ENCODE measurements around the gene ITGAE. TPM values are rescaled to one million over a fixed set of nuclear protein-coding genes. Genes with fewer than 3 reads are reported as not detected.

The ITGAE gene
- total RNA-seq, 1 experiment from 2014 or later = 45.8 TPM

DNA sequence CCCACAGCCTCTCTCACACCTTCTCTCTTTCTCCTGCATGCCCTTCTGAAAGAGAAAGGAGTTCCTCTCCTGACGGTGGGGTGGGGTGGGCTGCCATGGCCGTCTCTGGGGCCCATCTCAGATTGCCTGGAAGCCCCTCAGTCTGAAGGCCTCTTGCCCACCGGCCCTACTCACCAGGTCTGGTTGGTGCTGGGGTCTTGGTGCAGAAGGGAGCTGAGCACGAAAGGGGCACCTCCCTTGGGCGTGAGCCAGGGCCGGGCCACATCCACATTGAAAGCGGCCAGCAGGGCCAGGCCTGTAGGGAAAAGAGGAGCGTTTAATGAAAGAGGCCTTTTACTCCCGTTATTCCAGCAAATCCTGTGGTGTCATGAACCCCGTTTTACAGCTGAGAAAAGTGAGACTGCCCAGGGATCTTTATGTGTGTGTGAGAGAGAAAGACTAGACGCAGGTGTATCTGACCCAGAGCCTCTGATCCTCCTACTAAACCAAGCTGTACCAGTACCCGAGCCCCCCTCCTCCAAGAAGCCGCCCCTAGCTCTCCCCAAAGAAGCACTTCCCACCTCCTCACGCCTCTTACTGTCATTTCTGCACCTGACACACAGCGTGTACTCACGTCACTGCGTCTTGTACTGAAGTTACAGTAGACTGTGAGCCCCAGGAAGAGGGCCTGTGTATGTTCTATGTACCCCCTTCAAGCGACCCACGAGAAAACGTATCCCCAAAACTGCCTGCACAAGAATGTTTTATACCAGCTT lies 23.4 kb downstream of the ITGAE start:
- in situ Hi-C loops (cut with HindIII; ENCODE audit: low pct_unique_long_range_greater_than_20kb, low sequenced_read_pairs) = no loop called here
- DNase-seq (ENCODE audit: low read depth, low spot score) = no peak

DNA sequence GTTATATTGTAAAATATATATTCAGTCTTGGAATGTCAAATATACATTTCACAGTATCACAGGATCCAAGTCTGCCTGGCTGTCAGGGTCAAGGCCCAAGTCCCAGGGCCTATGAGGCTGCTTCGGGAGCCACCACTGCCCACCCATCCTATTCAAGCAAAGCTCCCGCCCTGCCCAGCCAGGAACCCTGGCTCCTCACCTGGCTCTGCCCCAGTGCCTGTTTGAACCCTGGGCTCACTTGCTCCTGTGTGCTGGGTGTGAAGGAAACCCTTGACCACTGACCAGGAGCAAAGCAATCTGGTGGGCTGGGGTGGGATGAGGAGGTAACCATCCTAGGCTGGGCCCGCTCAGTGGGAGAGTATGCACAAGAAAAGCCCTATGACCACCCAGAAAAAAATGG lies 27.0 kb downstream of the ITGAE start:
- DNase-seq (ENCODE audit: low read depth, low spot score) = no peak
- in situ Hi-C loops (cut with HindIII; ENCODE audit: low pct_unique_long_range_greater_than_20kb, low sequenced_read_pairs) = no loop called here

DNA sequence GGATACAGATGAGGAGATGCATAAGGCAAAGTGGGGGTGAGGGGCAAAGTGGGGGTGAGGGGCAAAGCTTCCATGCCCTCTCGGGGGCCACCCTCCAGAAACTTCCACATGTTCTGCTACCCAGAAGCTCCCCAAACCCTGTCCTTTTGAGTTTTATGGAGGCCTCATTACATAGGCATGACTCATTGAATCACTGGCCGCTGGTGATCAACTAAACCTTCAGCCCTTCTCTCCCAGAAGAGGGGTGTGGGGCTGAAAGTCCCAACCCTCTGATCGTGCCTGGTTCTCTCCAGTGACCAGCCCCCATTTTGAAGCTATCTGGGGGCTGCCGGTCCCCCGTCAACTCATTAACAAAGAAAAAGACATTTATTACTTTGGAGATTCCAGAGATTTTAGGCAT lies 27.5 kb downstream of the ITGAE start:
- DNase-seq (ENCODE audit: low read depth, low spot score) = no peak
- in situ Hi-C loops (cut with HindIII; ENCODE audit: low pct_unique_long_range_greater_than_20kb, low sequenced_read_pairs) = no loop called here

DNA sequence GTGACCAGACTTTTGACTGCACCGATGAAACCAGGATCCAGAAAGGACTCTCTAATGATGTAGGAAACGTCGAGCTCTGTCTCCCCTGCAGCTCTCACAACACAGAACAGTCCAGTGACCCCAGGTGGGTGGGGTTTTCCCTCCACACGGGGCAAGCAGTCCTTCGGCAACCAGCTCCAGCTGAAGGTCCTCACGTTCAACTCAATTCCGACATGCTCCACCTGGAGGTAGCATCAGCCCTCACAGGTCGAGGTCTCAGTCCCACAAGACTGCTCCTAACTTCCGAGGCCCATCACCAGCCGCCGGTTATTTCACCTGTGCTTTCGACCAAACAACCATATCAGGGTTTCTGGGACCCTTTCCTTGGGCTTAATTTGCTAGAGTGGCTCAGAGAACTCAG lies 28.2 kb downstream of the ITGAE start:
- no peak for DNase-seq (ENCODE audit: low read depth, low spot score)
- in situ Hi-C loops (cut with HindIII; ENCODE audit: low pct_unique_long_range_greater_than_20kb, low sequenced_read_pairs) = no loop called here

DNA sequence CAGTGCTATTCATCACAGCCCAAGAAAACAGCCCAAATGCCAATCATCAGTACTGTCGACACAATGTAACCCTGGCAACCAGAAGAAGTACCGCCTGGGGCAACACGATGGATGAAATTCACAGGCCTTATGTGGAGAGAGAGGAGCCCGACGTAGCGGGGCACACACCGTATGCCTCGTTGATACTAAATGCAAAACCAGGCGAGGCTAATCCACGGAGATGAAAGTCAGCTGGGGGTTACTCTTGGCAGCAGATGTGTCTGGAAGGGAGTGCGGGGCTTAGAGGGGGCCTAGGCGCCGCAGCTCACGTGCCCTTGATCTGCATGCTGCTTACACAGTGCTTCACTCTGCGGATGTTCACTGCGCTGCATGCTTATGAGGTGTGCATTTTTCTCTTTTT lies 29.8 kb downstream of the ITGAE start:
- no peak for DNase-seq (ENCODE audit: low read depth, low spot score)
- in situ Hi-C loops (cut with HindIII; ENCODE audit: low pct_unique_long_range_greater_than_20kb, low sequenced_read_pairs) = no loop called here

DNA sequence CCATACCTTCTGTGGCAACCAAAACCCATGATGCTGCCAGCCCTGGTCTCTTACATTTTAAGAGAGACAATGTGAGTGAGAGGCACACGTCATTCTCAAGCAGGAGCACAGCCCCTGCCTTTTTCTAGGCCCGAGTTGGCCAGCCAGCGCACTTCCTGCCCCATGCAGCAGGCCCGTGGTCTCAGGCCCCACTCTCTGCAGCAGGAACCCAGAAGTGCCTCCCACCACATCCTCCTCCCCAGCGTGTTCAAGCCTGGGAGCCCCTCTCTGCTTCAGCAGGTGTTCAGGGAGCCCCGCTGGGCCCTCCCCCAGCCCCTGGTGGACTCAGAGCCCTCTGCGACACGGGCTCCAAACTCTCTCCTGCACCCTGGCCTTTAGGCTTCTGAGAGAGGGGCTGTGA lies 30.5 kb downstream of the ITGAE start:
- in situ Hi-C loops (cut with HindIII; ENCODE audit: low pct_unique_long_range_greater_than_20kb, low sequenced_read_pairs) = no loop called here
- no peak for DNase-seq (ENCODE audit: low read depth, low spot score)

DNA sequence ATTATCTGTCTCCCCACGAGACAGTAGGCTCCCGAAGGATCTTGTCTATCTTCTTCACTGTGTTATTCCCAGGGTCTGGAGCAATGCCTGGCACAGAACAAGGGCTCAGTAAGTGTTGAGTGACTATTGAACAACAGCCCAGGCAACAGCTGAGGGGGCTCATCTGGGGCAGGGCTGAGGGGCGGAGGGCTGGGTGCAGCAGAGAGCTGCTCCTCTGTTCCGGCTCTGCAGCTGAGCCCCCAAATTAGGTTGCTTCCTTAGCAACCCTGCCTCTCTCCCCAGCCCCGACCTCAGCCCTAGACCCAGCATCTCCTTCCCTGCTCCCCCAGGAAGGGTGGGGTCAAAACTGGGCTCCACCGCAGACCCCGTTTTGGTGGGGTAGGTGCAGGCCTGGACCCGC lies 32.2 kb downstream of the ITGAE start:
- in situ Hi-C loops (cut with HindIII; ENCODE audit: low pct_unique_long_range_greater_than_20kb, low sequenced_read_pairs) = no loop called here
- no peak for DNase-seq (ENCODE audit: low read depth, low spot score)

DNA sequence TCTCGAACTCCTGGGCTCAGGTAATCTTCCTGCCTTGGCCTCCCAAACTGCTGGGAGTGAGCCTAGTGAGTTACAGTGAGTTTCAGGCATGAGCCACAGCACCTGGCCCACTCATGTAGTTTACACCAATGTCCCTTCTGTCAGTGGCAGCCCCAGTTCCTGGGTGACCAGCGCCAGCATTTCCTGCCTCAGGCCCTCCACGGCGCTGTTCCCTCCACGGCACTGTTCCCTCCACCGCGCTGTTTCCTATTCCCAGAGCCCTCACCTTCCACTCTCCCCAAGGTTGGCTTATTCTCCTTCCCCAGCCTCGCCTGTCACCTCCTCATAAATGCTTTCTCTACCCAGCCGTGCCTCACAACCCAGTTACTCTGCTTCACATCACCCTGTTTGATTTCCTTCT lies 32.6 kb downstream of the ITGAE start:
- no peak for DNase-seq (ENCODE audit: low read depth, low spot score)
- in situ Hi-C loops (cut with HindIII; ENCODE audit: low pct_unique_long_range_greater_than_20kb, low sequenced_read_pairs) = no loop called here

DNA sequence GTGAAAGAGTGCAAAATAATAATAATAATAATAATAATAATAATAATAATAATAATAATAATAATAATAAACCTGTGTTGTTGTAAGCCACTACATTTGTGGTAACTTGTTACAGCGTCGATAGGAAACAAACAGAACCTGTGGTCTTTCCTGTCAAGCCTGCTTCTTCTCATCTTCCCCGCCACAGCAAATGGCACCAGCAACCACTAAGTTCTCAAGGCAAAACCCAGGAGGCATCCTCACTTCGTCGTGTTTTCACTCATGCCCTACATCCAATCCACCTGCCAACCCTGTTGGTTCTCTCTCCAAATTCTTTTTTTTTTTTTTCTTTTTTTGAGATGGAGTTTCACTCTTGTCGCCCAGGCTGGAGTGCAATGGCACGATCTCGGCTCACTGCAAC lies 34.2 kb downstream of the ITGAE start:
- no peak for DNase-seq (ENCODE audit: low read depth, low spot score)
- in situ Hi-C loops (cut with HindIII; ENCODE audit: low pct_unique_long_range_greater_than_20kb, low sequenced_read_pairs) = no loop called here

DNA sequence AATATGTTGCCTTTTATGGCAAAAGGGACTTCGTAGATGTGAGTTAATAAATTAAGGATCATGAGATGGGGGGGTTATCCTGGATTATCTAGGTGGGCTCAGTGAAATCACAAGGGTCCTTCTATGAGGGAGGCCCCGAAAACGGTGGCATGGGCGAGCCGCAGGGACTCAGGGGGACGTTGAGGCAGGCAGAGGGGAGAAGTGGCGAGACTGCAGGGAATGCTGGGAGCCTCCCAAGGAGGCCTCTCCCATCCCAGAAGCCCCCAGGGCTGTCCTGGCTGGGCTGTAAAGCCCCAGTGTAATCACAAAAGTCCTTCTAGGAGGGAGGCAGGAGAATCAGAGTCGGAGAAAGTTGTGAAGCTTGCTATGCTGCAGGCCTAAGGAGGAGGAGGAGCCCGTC lies 35.0 kb downstream of the ITGAE start:
- in situ Hi-C loops (cut with HindIII; ENCODE audit: low pct_unique_long_range_greater_than_20kb, low sequenced_read_pairs) = no loop called here
- no peak for DNase-seq (ENCODE audit: low read depth, low spot score)

DNA sequence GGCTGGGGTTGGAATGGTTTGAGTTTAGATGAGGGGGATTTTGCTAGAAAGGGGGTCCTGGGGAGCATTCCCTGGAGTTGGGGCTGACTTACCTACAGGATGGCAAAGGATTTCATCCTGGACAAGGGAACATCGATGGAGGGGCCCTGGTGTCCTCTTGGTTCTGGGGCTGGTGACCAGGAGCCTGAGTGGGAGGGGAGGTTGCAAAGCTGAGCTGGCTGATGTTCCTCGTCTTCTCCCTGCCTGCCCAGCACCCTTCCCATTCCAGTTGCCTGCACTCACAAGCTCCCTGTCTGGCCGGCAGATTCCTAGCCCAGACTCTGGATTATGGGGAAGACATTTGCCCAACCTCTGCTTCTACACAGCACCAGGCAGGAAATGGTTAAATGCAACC lies 37.2 kb downstream of the ITGAE start:
- in situ Hi-C loops (cut with HindIII; ENCODE audit: low pct_unique_long_range_greater_than_20kb, low sequenced_read_pairs) = no loop called here
- no peak for DNase-seq (ENCODE audit: low read depth, low spot score)

DNA sequence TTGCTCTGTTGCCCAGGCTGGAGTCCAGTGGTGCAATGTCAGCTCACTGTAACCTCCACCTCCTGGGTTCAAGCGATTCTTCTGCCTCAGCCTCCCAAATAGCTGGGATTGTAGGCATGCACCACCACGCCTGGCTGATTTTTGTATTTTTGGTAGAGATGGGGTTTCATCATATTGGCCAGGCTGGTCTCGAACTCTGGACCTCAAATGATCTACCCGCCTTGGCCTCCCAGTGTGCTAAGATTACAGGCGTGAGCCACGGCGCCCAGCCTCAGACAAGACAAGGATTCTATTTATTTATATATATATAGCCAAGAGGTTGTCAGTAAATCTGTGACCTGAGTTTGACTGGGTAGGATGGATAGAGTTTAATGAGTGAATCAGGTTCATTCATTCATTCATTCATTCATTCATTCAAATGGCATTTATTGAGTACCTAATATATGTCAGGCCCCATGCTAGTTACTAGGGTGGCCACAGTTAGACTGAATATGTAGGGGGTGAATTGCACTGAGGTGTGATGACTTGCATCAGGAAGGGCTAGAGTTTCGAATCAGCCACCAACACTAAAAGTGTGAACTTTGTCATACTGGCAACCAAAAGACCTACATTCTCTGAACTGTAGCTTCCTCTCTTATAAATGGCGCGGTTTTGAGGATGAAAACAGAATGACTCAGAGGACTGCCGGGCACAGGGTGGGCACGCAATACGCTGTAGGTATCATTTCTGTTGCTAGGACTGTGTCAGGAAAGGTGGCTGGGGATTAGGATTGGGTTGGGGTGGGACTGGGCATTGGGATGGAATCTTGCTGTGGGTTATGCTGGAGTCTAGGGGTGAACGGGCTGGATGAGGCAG lies 37.8 kb downstream of the ITGAE start:
- in situ Hi-C loops (cut with HindIII; ENCODE audit: low pct_unique_long_range_greater_than_20kb, low sequenced_read_pairs) = no loop called here
- DNase-seq (ENCODE audit: low read depth, low spot score) = no peak

DNA sequence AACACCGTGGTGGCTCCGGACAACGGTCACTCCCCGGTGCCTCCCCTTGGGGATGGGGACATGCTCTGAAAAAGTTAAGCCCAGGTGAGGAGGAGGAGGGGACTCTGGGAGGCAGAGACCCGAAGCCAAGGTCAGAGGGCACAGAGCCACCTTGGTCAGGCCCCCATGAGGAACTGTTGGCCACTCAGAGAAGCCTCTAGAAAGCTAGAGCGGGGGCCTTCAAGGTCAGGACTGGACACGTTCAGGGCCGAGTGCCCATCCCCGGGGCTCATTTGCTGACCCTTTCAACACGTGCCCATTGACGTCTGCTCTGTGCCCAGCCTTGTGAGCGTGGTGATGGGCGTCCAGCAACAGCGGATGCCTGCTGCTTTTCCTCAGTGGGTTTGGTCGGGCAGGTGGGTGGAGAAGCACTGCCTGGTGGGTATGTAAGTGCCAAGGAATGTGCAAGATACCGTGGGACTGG lies 39.0 kb downstream of the ITGAE start:
- no peak for DNase-seq (ENCODE audit: low read depth, low spot score)
- in situ Hi-C loops (cut with HindIII; ENCODE audit: low pct_unique_long_range_greater_than_20kb, low sequenced_read_pairs) = no loop called here

DNA sequence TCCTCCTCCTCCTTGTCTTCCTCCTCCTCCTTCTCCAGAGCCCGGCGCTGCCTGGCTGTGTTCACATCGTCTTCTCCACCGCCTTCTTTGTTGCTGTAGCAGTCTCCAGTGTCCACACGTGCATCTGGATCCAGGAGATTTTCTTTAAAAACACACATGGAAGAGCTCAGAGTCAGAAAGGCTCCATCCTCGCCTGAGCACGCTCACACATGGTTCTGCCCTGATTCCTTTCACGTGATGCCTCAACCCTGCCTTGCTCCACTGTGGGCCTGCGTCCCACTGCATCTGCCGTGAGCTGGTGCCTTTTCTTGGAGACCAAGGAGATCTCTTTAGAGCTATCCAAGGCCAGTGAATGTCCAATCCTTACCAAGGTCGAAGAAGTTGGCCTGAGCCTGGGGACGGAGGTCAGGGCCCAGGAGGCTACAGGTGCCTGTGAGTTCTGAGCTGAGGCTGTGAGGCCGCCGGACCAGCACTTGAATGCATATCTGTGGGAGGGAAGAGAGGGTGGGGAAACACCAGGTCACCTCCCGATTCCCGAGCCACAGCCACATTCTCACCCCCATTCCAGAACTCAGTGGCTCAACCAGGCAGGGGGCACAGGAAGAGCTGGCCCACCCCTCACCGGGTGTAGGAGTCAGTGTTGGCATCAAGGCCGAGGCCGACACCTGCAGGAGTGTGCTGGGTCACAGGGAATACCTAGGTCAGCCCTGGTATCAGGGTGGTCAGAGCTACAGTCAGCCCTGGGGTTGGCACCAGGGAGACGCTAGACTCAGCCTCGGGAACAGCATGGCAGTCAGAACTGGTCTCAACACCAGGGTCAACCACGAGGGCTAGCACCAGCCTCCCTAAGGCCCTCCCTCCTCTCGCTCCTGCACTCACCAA lies 39.7 kb downstream of the ITGAE start:
- DNase-seq (ENCODE audit: low read depth, low spot score) = no peak
- in situ Hi-C loops (cut with HindIII; ENCODE audit: low pct_unique_long_range_greater_than_20kb, low sequenced_read_pairs) = no loop called here

DNA sequence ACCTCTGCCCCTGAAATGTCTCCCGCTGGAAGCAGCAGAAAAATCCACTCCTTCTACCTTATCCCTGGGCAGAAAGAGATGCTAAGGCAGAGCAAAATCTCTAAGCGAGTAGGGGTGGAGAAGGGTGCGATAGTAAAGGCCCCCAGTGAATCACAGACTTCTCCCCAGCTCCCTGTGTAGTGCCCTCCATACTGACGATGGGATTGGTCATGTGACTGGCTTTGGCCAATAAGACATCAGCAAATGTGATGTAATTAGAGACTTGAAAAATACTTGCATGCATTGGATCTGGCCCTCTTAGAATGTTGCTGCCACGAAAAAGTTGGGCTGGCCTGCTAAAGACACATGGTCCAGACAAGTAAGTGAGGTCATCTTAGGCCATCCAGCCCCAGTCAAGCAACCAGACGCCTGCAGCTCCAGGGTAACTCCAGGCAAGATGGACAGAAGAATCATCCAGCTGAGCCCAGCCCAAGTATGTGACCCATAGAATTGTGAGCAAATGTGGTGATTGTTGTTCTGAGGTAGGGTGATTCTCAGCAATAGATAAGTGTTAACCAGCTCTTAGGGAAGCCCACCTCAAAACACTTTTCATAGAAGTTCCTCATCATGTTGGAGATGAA lies 41.3 kb downstream of the ITGAE start:
- in situ Hi-C loops (cut with HindIII; ENCODE audit: low pct_unique_long_range_greater_than_20kb, low sequenced_read_pairs) = no loop called here

DNA sequence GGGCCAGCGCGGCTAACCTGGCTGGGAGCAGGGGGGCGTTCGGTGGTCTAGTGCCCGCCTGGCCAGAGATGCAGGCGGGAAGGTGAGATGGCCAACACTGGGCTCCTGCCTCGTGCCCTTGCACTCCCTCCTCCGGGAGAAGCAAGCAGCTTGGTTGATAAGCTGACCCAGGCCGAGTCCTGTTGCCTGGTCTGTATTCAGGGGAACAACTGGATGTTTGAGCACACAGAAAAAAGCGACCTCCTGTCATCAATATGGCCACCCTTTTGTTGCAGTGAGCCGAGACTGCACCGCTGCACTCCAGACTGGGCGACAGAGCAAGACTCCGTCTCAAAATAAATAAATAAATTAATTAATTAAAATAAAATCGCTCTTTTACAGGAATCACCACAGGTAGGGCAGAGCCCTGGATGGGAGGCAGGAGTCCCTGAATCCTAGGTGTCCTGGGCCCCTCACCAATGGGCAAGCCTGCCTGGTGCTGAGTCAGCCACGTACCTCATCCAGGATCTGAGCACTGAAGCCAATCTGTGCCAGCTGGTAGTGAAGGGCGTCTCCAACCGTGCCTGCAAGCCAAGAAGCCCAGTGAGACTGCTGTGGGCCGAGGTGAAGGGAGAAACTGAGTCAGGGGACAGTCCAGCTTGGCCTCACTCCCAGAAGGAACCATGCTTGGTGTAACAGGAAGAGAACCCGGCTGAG lies 45.5 kb downstream of the ITGAE start:
- in situ Hi-C loops (cut with HindIII; ENCODE audit: low pct_unique_long_range_greater_than_20kb, low sequenced_read_pairs) = no loop called here
- no peak for DNase-seq (ENCODE audit: low read depth, low spot score)

More for the DNA sequence above, 41.3 kb downstream of the ITGAE start:
- no peak for DNase-seq (ENCODE audit: low read depth, low spot score)

Measured in SK-MEL-5 (cell line).